ENCODE results near the gene DIO3.

DNA sequence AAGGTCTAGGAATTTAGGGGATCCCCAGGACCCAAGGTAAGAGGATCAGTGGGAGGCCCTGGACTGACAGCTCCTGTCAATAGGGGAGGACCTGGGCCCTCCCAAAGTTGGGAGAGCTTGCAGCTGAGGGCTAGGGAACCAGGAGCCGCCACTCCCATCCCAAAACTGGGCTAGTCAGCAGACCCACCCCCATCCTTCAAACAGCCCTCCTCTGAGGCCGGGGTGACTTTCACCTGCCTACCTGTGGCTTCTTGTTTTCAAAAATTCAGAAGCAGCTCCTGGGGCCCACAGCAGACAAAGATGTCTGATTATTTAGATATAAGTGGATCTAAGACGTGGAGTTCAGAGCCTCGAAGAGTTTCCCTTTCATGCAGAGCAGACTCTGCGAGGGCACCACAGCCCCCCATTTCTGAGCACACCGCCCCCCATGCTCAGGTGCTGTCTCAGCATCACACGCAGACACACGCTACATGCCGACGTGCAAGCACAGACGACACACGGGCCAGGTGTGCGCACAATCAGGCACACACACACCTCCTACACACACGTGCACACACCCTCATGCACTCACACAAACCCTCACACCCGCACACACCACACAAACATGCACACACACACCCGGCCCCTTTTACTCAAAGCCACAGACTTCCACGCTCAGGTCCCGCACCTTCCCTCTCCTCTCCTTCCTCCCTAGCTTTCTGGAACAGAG lies 21.9 kb downstream of the DIO3 start:
- TF ChIP-seq, protein P1, sequence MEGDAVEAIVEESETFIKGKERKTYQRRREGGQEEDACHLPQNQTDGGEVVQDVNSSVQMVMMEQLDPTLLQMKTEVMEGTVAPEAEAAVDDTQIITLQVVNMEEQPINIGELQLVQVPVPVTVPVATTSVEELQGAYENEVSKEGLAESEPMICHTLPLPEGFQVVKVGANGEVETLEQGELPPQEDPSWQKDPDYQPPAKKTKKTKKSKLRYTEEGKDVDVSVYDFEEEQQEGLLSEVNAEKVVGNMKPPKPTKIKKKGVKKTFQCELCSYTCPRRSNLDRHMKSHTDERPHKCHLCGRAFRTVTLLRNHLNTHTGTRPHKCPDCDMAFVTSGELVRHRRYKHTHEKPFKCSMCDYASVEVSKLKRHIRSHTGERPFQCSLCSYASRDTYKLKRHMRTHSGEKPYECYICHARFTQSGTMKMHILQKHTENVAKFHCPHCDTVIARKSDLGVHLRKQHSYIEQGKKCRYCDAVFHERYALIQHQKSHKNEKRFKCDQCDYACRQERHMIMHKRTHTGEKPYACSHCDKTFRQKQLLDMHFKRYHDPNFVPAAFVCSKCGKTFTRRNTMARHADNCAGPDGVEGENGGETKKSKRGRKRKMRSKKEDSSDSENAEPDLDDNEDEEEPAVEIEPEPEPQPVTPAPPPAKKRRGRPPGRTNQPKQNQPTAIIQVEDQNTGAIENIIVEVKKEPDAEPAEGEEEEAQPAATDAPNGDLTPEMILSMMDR (IDR thresholded peaks at IDR 0.05): no peak
- no peak for TF ChIP-seq EZH2 (IDR thresholded peaks at IDR 0.05; ENCODE audit: borderline replicate concordance, insufficient read depth, low read depth, low read length, poor library complexity, severe bottlenecking)
